GM18520 (cell line): ENCODE data around the gene DNAAF2.
"Not testable (repeated sequence)": the region's sequence is repeated elsewhere in the genome, so short reads cannot be mapped to it uniquely, and the experiment has no call there.

ENCODE experiments used
- ATAC-seq: cut with Tn5 transposase; IDR thresholded peaks from one replicate; pipeline ENCODE4 v1.9.1; 2021; ENCODE audit not compliant: unreplicated experiment

The DNAAF2 gene

DNA sequence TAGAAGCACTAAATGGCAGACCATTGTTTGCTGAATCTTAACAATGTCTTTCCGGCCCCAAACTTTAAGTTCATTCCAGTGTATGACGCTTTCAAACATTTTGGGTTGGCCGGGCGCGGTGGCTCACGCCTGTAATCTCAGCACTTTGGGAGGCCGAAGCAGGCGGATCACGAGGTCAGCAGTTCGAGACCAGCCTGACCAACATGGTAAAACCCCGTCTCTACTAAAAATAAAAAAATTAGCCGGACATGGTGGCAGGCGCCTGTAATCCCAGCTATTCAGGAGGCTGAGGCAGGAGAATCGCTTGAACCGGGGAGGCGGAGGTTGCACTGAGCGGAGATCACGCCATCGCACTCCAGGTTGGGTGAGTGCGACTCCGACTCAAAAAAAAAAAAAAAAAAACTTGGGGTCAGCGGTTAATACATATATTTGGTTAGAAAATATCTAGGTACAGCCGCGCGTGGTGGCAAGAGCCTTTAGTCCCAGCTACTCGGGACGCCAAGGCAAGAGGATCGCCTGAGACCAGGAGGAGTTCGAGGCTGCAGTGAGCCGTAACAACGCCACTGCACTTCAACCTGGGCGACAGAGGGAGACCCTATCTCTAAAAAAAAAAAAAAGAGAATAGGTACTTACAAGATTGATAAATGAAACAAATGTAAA, 49.9 kb downstream of the DNAAF2 start:
- not testable (repeated sequence) for ATAC-seq

DNA sequence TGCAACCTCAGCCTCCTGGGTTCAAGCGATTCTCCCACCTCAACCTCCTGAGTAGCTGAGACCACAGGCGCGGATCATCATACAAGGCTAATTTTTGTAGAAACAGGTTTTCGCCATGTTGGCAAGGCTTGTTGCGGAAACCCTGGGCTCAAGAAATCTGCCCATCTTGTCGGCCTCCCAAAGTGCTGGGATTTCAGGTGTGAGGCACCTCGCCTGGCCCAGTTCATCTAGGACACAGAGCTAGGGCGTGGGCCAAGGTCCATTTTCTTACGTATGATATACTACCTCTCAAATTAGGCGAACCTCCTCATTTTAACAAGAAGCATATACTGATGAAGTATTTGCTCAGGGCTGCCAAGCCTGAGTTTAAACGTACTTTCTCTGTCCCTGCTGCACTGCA, 51.0 kb downstream of the DNAAF2 start:
- ATAC-seq, result no peak

DNA sequence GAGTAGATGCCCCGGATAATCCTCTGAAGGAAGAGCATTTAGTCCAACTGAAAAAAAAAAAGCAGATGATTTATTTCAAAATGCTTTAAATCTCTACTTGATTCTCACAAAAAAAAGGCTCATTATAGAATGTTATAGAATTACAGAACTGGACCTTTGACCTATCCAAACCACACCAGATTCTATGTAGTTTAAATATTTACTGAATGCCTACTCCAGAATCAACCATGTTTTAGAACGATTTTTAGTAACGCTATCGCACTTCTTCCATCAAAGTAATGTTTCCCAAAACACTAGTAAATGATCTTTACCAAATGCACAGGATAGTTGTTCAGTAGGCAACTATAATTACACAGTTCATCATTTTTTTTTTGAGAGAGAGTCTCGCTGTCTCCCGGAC, 51.4 kb downstream of the DNAAF2 start:
- no peak for ATAC-seq

GRCh38 chr14:49582113-49582977, 52.7 kb downstream of the DNAAF2 start:
- no peak for ATAC-seq

DNA sequence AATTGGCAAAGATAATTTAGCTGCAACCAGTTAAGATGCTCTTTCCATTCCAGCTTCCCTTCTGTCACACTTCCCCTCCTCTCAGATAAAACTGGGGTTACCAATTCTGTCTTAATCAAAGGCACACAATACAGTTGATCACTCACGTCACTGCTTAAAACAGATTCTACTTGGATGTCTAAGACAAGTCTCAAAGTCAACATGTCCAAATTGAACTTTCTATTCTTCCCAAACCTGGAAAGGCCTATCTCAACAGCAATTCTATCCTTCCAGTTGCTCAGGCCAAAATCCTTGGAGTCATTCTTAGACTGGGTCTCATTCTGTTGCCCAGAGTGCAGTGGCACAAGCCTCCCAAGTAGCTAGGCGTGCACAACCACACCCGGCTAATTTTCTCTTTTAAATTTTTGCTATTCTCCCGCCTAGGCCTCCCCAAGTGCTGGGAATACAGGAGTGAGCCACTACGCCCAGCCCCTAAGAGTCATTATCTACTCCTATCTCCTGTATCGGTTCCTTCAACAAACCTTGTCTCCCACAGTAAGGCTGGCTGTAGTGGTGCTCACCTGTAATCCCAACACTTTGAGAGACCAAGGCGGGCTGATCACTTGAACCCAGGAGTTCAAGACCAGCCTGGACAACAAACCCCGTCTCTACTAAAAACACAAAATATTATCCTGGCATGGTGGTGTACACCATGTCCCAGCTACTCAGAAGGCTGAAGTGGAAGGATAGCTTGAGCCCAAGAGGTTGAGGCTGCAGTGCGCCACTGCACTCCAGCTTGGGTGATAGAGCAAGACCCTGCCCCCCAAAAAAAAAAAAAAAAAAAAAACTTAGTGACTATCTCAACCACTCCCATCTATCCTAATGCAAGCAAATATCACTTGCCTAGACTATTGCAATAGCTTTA, 53.6 kb downstream of the DNAAF2 start:
- ATAC-seq, result no peak

GRCh38 chr14:49579841-49580240, 55.2 kb downstream of the DNAAF2 start:
- no peak for ATAC-seq

DNA sequence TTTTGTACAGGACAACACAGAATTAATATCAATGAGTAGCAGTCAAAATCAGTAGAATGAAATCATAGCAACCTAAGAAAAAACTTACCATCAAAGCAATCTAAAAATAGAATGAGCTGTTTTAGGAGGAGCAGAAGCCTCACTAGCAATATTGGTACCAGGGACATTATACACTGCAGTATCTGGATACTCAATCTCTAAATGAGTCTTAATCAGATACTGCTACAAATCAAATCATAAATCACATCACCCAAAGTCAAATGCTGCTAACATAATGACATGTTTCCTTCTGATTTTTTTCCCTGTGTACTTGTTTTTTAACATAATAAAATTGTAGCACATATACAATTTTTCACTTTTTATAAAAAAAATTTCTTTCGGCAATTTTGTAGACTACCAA, 56.9 kb downstream of the DNAAF2 start:
- ATAC-seq, result no peak
